Measurements from ENCODE around the gene ZNF592.

DNA sequence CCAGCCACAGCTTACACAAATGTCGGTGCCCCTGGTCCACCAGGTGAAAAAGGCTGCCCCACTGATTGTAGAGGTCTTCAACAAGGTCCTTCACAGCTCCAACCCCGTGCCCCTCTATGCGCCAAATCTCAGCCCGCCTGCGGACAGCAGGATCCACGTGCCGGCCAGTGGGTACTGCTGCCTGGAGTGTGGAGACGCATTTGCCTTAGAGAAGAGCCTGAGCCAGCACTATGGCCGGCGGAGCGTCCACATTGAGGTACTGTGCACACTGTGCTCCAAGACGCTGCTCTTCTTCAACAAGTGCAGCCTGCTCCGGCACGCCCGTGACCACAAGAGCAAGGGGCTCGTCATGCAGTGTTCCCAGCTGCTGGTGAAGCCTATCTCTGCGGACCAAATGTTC is 35.9 kb downstream of the ZNF592 start:
- TF ChIP-seq POLR2A (IDR thresholded peaks at IDR 0.05) (no peak), POLR2AphosphoS5 (IDR thresholded peaks at IDR 0.05) (no peak), EP300 (IDR thresholded peaks at IDR 0.05; ENCODE audit: low read depth) (no peak)
- TF ChIP-seq, protein P1, sequence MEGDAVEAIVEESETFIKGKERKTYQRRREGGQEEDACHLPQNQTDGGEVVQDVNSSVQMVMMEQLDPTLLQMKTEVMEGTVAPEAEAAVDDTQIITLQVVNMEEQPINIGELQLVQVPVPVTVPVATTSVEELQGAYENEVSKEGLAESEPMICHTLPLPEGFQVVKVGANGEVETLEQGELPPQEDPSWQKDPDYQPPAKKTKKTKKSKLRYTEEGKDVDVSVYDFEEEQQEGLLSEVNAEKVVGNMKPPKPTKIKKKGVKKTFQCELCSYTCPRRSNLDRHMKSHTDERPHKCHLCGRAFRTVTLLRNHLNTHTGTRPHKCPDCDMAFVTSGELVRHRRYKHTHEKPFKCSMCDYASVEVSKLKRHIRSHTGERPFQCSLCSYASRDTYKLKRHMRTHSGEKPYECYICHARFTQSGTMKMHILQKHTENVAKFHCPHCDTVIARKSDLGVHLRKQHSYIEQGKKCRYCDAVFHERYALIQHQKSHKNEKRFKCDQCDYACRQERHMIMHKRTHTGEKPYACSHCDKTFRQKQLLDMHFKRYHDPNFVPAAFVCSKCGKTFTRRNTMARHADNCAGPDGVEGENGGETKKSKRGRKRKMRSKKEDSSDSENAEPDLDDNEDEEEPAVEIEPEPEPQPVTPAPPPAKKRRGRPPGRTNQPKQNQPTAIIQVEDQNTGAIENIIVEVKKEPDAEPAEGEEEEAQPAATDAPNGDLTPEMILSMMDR (IDR thresholded peaks at IDR 0.05): no peak

All from transverse colon (tissue), 4 donors.